Measurements from ENCODE around the gene ARID1B. TPM values are rescaled to one million over a fixed set of nuclear protein-coding genes. Genes with fewer than 3 reads are reported as not detected.

ARID1B gene
- total and polyA plus RNA-seq, 10 of the 15 experiments (the other 5 are each of a cell fraction or from before 2014, with no cell fraction given): 24.7 to 133 (median 54.6) TPM

DNA sequence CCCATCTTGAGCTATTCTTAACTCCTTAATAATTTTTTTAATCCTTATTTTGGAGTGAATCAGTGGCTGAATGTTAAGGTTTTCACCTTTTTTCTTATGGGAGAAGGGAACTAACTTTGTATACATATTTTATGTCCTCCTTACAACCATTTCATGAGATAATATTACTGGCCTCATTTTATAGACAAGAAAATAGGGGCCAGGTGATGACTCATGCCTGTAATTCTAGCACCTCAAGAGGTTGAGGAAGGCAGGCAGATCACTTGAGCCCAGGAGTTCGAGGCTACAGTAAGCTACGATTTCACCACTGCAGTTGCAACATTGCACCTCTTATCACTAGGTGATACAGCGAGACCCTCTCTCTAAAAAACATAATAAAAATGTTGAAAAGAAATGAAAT lies 417.5 kb downstream of the ARID1B start:
- no peaks in the 10 kb centered on the region for H3K27me3 ChIP-seq (replicated peaks in 1 of 2; ENCODE audit: control insufficient read depth in 2 of 2, insufficient read depth in 2 of 2, low read length in 1 of 2)
- H2AFZ ChIP-seq (ENCODE audit: control insufficient read depth, low read depth, low read length): no peak overlapping the region
- intact Hi-C loops (cut with micrococcal nuclease; ENCODE audit: unreplicated experiment): no loop called here
- no peaks in the 10 kb centered on the region for H3K4me1 ChIP-seq (ENCODE audit: control insufficient read depth, insufficient read depth, low read length)
- H3K36me3 ChIP-seq (ENCODE audit: control insufficient read depth in 2 of 2, insufficient read depth in 2 of 2, low read length in 1 of 2): peaks cover 14 to 32% of the 10 kb centered on the region in 2 experiments
- in situ Hi-C loops (cut with MboI): no loop called here
- ChIA-PET RAD21 (ENCODE audit: unreplicated experiment) (no interaction called here), POLR2A (no interaction called here), SMC1A (ENCODE audit: uncharacterized antibody, unreplicated experiment) (interaction anchor here (0.9 to 1.6 kb wide), 4 partner anchors 12 to 160 kb away, joined by 3 to 4 read pairs (median 3); no protein-coding TSS in a partner anchor), CTCF (interaction anchor here (0.8 kb wide), 2 partner anchors 8 to 160 kb away, joined by 3 read pairs; no protein-coding TSS in a partner anchor)
- no TSS peak for BruUV-seq (replicated peaks)
- no peak overlapping the region for H3K9ac ChIP-seq (ENCODE audit: control insufficient read depth, insufficient read depth, low read length)
- 100% methylated on average over 3 of the region's 3 CpGs for WGBS (ENCODE audit: insufficient coverage, insufficient replicate concordance, low lambda C conversion rate, missing lambda C conversion rate)
- FAIRE-seq (no peak), ATAC-seq (no peak), DNase-seq (ENCODE audit: low read depth, low spot score) (no peak)
- H4K20me1 ChIP-seq (ENCODE audit: control insufficient read depth, insufficient read depth): no peaks in the 10 kb centered on the region
- H3K27ac ChIP-seq (ENCODE audit: control insufficient read depth, insufficient read depth): no peak overlapping the region
- no peaks in the 10 kb centered on the region for H3K79me2 ChIP-seq (ENCODE audit: control insufficient read depth, insufficient read depth, low read length)
- H3K9me3 ChIP-seq (replicated peaks; ENCODE audit: control insufficient read depth, insufficient read depth, low read length): no peaks in the 10 kb centered on the region
- no peak overlapping the region for H3K4me3 ChIP-seq
- no peak overlapping the region for H3K4me2 ChIP-seq (ENCODE audit: control insufficient read depth, insufficient read depth)
- TF ChIP-seq WRNIP1 (IDR thresholded peaks at IDR 0.05; ENCODE audit: borderline replicate concordance, low read depth, low read length) (no peak), MXI1 (IDR thresholded peaks at IDR 0.05; ENCODE audit: low read depth, low read length) (no peak), ZBED1 (IDR thresholded peaks at IDR 0.05; ENCODE audit: borderline replicate concordance) (no peak), ASH2L (IDR thresholded peaks at IDR 0.05; ENCODE audit: borderline replicate concordance, low read depth) (no peak), IRF3 (IDR thresholded peaks at IDR 0.05) (no peak), POLR2A (IDR thresholded peaks at IDR 0.05; ENCODE audit: low read depth, low read length) (no peak), NFYA (IDR thresholded peaks at IDR 0.05; ENCODE audit: borderline replicate concordance, low read depth, low read length) (no peak), CBFB (IDR thresholded peaks at IDR 0.05; ENCODE audit: low read depth) (no peak), RAD21 (IDR thresholded peaks at IDR 0.05; ENCODE audit: insufficient read depth, low read depth, low read length) (no peak), RAD51 (IDR thresholded peaks at IDR 0.05) (no peak), MTA3 (IDR thresholded peaks at IDR 0.05; ENCODE audit: borderline replicate concordance, low read length) (no peak), SIN3A (IDR thresholded peaks at IDR 0.05; ENCODE audit: low read depth, low read length) (no peak), PAX8 (IDR thresholded peaks at IDR 0.05) (no peak), KLF5 (IDR thresholded peaks at IDR 0.05; ENCODE audit: partially characterized antibody) (no peak)
- TF ChIP-seq, protein P1, sequence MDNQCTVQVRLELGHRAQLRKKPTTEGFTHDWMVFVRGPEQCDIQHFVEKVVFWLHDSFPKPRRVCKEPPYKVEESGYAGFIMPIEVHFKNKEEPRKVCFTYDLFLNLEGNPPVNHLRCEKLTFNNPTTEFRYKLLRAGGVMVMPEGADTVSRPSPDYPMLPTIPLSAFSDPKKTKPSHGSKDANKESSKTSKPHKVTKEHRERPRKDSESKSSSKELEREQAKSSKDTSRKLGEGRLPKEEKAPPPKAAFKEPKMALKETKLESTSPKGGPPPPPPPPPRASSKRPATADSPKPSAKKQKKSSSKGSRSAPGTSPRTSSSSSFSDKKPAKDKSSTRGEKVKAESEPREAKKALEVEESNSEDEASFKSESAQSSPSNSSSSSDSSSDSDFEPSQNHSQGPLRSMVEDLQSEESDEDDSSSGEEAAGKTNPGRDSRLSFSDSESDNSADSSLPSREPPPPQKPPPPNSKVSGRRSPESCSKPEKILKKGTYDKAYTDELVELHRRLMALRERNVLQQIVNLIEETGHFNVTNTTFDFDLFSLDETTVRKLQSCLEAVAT (IDR thresholded peaks at IDR 0.05): no peak
- TF ChIP-seq, protein P2, sequence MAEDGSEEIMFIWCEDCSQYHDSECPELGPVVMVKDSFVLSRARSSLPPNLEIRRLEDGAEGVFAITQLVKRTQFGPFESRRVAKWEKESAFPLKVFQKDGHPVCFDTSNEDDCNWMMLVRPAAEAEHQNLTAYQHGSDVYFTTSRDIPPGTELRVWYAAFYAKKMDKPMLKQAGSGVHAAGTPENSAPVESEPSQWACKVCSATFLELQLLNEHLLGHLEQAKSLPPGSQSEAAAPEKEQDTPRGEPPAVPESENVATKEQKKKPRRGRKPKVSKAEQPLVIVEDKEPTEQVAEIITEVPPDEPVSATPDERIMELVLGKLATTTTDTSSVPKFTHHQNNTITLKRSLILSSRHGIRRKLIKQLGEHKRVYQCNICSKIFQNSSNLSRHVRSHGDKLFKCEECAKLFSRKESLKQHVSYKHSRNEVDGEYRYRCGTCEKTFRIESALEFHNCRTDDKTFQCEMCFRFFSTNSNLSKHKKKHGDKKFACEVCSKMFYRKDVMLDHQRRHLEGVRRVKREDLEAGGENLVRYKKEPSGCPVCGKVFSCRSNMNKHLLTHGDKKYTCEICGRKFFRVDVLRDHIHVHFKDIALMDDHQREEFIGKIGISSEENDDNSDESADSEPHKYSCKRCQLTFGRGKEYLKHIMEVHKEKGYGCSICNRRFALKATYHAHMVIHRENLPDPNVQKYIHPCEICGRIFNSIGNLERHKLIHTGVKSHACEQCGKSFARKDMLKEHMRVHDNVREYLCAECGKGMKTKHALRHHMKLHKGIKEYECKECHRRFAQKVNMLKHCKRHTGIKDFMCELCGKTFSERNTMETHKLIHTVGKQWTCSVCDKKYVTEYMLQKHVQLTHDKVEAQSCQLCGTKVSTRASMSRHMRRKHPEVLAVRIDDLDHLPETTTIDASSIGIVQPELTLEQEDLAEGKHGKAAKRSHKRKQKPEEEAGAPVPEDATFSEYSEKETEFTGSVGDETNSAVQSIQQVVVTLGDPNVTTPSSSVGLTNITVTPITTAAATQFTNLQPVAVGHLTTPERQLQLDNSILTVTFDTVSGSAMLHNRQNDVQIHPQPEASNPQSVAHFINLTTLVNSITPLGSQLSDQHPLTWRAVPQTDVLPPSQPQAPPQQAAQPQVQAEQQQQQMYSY (CRISPR knock-in tag; IDR thresholded peaks at IDR 0.05): no peak
- TF ChIP-seq, protein P3, sequence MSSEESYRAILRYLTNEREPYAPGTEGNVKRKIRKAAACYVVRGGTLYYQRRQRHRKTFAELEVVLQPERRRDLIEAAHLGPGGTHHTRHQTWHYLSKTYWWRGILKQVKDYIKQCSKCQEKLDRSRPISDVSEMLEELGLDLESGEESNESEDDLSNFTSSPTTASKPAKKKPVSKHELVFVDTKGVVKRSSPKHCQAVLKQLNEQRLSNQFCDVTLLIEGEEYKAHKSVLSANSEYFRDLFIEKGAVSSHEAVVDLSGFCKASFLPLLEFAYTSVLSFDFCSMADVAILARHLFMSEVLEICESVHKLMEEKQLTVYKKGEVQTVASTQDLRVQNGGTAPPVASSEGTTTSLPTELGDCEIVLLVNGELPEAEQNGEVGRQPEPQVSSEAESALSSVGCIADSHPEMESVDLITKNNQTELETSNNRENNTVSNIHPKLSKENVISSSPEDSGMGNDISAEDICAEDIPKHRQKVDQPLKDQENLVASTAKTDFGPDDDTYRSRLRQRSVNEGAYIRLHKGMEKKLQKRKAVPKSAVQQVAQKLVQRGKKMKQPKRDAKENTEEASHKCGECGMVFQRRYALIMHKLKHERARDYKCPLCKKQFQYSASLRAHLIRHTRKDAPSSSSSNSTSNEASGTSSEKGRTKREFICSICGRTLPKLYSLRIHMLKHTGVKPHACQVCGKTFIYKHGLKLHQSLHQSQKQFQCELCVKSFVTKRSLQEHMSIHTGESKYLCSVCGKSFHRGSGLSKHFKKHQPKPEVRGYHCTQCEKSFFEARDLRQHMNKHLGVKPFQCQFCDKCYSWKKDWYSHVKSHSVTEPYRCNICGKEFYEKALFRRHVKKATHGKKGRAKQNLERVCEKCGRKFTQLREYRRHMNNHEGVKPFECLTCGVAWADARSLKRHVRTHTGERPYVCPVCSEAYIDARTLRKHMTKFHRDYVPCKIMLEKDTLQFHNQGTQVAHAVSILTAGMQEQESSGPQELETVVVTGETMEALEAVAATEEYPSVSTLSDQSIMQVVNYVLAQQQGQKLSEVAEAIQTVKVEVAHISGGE (CRISPR knock-in tag; IDR thresholded peaks at IDR 0.05): no peak

All from GM12878 (cell line).